ENCODE results near the gene VWF. TPM values are rescaled to one million over a fixed set of nuclear protein-coding genes. Genes with fewer than 3 reads are reported as not detected.

VWF gene
- total and polyA plus RNA-seq, 2 donors (not counting 1 experiment from before 2014, with no cell fraction given): not detected

DNA sequence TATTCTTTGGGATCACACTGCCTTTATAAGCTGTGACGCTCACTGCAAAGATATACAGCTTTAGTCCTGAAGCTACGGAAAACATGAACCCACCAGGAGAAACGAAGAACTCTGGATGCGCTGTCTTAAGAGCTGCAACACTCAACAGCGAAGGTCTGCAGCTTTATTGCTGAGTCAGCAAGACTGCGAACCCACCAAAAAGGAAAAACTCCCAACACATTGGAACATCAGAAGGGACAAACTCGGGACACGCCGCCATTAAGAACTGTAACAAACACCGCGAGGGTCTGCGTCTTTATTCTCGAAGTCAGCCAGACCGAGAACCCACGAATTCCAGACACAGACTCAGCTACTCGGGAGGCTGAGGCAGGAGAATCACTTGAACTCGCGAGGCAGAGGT lies 9.2 kb upstream of the VWF start:
- intact Hi-C loops (cut with micrococcal nuclease): no loop called here
- no peak overlapping the region for H3K9ac ChIP-seq (ENCODE audit: low read length)
- ChIA-PET CTCF (no interaction called here), POLR2A (interaction anchor here (0.6 kb wide), 1 partner anchor 225 kb away, joined by 5 read pairs; no protein-coding TSS in a partner anchor)
- no peaks in the 10 kb centered on the region for H3K4me1 Mint-ChIP-seq
- H3K9me3 Mint-ChIP-seq (ENCODE audit: insufficient read depth): peaks cover 2% of the 10 kb centered on the region
- peaks cover 4 to 7% of the 10 kb centered on the region in 2 donors for H3K4me1 ChIP-seq (ENCODE audit: control insufficient read depth in 2 of 2, insufficient read depth in 2 of 2, low read length in 2 of 2)
- no peaks in the 10 kb centered on the region for H3K27me3 ChIP-seq (replicated peaks in 1 of 4; ENCODE audit: control extremely low read depth in 1 of 4, control insufficient read depth in 3 of 4, insufficient read depth in 4 of 4, low read length in 3 of 4)
- 97% methylated on average over 17 of the region's 18 CpGs for WGBS (ENCODE audit: insufficient coverage)
- H4K20me1 ChIP-seq (ENCODE audit: control insufficient read depth, insufficient read depth, low read length, poor library complexity, severe bottlenecking): no peaks in the 10 kb centered on the region
- no peaks in the 10 kb centered on the region for H3K79me2 ChIP-seq (ENCODE audit: control insufficient read depth, insufficient read depth, low read length)
- ATAC-seq (ENCODE audit: low read depth) (no peak), DNase-seq (no peak)
- no peak overlapping the region for H3K27ac ChIP-seq (ENCODE audit: low read length in 2 of 2)
- no peak for TF ChIP-seq EZH2 (IDR thresholded peaks at IDR 0.05; ENCODE audit: borderline replicate concordance, insufficient read depth, low read depth, low read length, poor library complexity, severe bottlenecking)
- TF ChIP-seq, protein P1, sequence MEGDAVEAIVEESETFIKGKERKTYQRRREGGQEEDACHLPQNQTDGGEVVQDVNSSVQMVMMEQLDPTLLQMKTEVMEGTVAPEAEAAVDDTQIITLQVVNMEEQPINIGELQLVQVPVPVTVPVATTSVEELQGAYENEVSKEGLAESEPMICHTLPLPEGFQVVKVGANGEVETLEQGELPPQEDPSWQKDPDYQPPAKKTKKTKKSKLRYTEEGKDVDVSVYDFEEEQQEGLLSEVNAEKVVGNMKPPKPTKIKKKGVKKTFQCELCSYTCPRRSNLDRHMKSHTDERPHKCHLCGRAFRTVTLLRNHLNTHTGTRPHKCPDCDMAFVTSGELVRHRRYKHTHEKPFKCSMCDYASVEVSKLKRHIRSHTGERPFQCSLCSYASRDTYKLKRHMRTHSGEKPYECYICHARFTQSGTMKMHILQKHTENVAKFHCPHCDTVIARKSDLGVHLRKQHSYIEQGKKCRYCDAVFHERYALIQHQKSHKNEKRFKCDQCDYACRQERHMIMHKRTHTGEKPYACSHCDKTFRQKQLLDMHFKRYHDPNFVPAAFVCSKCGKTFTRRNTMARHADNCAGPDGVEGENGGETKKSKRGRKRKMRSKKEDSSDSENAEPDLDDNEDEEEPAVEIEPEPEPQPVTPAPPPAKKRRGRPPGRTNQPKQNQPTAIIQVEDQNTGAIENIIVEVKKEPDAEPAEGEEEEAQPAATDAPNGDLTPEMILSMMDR (IDR thresholded peaks at IDR 0.05): no peak
- no peak overlapping the region for H3K4me2 ChIP-seq (replicated peaks; ENCODE audit: low read depth, low read length, poor library complexity, severe bottlenecking)
- no peaks in the 10 kb centered on the region for H3K36me3 ChIP-seq (replicated peaks in 1 of 2; ENCODE audit: control extremely low read depth in 1 of 2, control insufficient read depth in 1 of 2, extremely low read depth in 1 of 2, insufficient read depth in 2 of 2, low read length in 1 of 2)
- no peak overlapping the region for H3K27ac Mint-ChIP-seq
- peaks cover 8% of the 10 kb centered on the region for H3K27me3 Mint-ChIP-seq
- no peak overlapping the region for H3K4me3 Mint-ChIP-seq
- no peak overlapping the region for H3K4me3 ChIP-seq (ENCODE audit: control extremely low read depth in 1 of 5, extremely low read depth in 1 of 5, insufficient read depth in 1 of 5, low read depth in 2 of 5, low read length in 4 of 5)
- H2AFZ ChIP-seq (ENCODE audit: insufficient read depth, low read depth, low read length, poor library complexity, severe bottlenecking): no peak overlapping the region
- H3K9me3 ChIP-seq (ENCODE audit: control extremely low read depth in 1 of 3, control insufficient read depth in 2 of 3, insufficient read depth in 1 of 3, low read length in 2 of 3): peaks cover 0 to 13% (median 0%) of the 10 kb centered on the region in 3 donors

DNA sequence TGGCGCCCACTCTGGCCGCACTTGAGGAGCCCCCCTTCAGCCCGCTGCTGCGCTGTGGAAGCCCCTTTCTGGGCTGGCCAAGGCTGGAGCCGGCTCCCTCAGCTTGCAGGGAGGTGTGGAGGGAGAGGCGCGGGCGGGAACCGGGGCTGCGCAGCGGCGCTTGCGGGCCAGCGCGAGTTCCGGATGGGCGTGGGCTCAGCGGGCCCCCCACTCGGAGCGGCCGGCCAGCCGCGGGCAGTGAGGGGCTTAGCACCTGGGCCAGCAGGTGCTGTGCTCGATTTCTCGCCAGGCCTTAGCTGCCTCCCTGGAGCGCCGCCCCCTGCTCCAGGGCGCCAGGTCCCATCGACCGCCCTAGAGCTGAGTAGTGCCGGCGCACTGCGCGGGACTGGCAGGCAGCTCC lies 8.0 kb upstream of the VWF start:
- ChIA-PET CTCF (no interaction called here), POLR2A (no interaction called here)
- DNase-seq (no peak), ATAC-seq (ENCODE audit: low read depth) (no peak)
- peaks cover 2% of the 10 kb centered on the region for H3K9me3 Mint-ChIP-seq (ENCODE audit: insufficient read depth)
- Histone ChIP-seq H4K20me1 (ENCODE audit: control insufficient read depth, insufficient read depth, low read length, poor library complexity, severe bottlenecking) (no peaks in the 10 kb centered on the region), H3K4me2 (replicated peaks; ENCODE audit: low read depth, low read length, poor library complexity, severe bottlenecking) (no peak overlapping the region), H3K9me3 (ENCODE audit: control extremely low read depth in 1 of 3, control insufficient read depth in 2 of 3, insufficient read depth in 1 of 3, low read length in 2 of 3) (peaks cover 0 to 12% (median 0%) of the 10 kb centered on the region in 3 donors), H3K27me3 (replicated peaks in 1 of 4; ENCODE audit: control extremely low read depth in 1 of 4, control insufficient read depth in 3 of 4, insufficient read depth in 4 of 4, low read length in 3 of 4) (no peaks in the 10 kb centered on the region), H3K4me1 (ENCODE audit: control insufficient read depth in 2 of 2, insufficient read depth in 2 of 2, low read length in 2 of 2) (no peaks in the 10 kb centered on the region), H3K79me2 (ENCODE audit: control insufficient read depth, insufficient read depth, low read length) (no peaks in the 10 kb centered on the region), H3K4me3 (ENCODE audit: control extremely low read depth in 1 of 5, extremely low read depth in 1 of 5, insufficient read depth in 1 of 5, low read depth in 2 of 5, low read length in 4 of 5) (no peak overlapping the region), H2AFZ (ENCODE audit: insufficient read depth, low read depth, low read length, poor library complexity, severe bottlenecking) (no peak overlapping the region), H3K27ac (ENCODE audit: low read length in 2 of 2) (no peak overlapping the region), H3K36me3 (replicated peaks in 1 of 2; ENCODE audit: control extremely low read depth in 1 of 2, control insufficient read depth in 1 of 2, extremely low read depth in 1 of 2, insufficient read depth in 2 of 2, low read length in 1 of 2) (no peaks in the 10 kb centered on the region), H3K9ac (ENCODE audit: low read length) (no peak overlapping the region)
- 89% methylated on average over 30 of the region's 34 CpGs for WGBS (ENCODE audit: insufficient coverage)
- no peak overlapping the region for H3K4me3 Mint-ChIP-seq
- no peak for TF ChIP-seq EZH2 (IDR thresholded peaks at IDR 0.05; ENCODE audit: borderline replicate concordance, insufficient read depth, low read depth, low read length, poor library complexity, severe bottlenecking)
- TF ChIP-seq, protein P1 (IDR thresholded peaks at IDR 0.05): no peak
- H3K27ac Mint-ChIP-seq: no peak overlapping the region
- intact Hi-C loops (cut with micrococcal nuclease): no loop called here
- no peaks in the 10 kb centered on the region for H3K4me1 Mint-ChIP-seq
- peaks cover 11% of the 10 kb centered on the region for H3K27me3 Mint-ChIP-seq
